ENCODE measurements around the gene CAPN6.

GRCh38 chrX:111319451-111319850, 49.2 kb upstream of the CAPN6 start:
- TF ChIP-seq CTCF (IDR thresholded peaks at IDR 0.05) (no peak), POLR2A (IDR thresholded peaks at IDR 0.05; ENCODE audit: low read depth) (no peak), POLR2AphosphoS5 (IDR thresholded peaks at IDR 0.05) (no peak), EP300 (IDR thresholded peaks at IDR 0.05) (no peak)

Measured in esophagus muscularis mucosa (tissue), 4 donors.